Stomach smooth muscle (tissue), 2 donors: ENCODE results near the gene KCNJ13.

Source experiments
- H3K27ac ChIP-seq: one replicate; pipeline ENCODE4 v1.7.0; 2013; ENCODE audit warnings: mild to moderate bottlenecking, low read length, inconsistent platforms
- H3K27me3 ChIP-seq, 2 donors: one replicate each; pipeline ENCODE4 v1.7.0; 2013; ENCODE audit warnings: low read length in 2 of 2; ENCODE audit not compliant: insufficient read depth in 2 of 2, control insufficient read depth in 1 of 2
- H3K36me3 ChIP-seq, 2 donors: one replicate each; pipeline ENCODE4 v1.7.0; 2013; ENCODE audit warnings: low read length in 2 of 2; ENCODE audit not compliant: control insufficient read depth in 2 of 2, insufficient read depth in 2 of 2
- H3K4me1 ChIP-seq: one replicate; pipeline ENCODE4 v1.7.0; 2013; ENCODE audit warnings: low read length; ENCODE audit not compliant: control insufficient read depth, insufficient read depth
- H3K4me3 ChIP-seq, 2 donors: one replicate each; pipeline ENCODE4 v1.7.0; 2013; ENCODE audit warnings: low read length in 2 of 2
- H3K9ac ChIP-seq, 2 donors: one replicate each; pipeline ENCODE4 v1.7.0; 2013; ENCODE audit warnings: low read length in 2 of 2, mild to moderate bottlenecking in 1 of 2
- H3K9me3 ChIP-seq, 2 donors: one replicate each; pipeline ENCODE4 v1.7.0; 2013; ENCODE audit warnings: low read length in 2 of 2; ENCODE audit not compliant: control insufficient read depth in 2 of 2
- donor health status: healthy.
- donor health status: Pancreatic carcinoma.

KCNJ13 gene

DNA sequence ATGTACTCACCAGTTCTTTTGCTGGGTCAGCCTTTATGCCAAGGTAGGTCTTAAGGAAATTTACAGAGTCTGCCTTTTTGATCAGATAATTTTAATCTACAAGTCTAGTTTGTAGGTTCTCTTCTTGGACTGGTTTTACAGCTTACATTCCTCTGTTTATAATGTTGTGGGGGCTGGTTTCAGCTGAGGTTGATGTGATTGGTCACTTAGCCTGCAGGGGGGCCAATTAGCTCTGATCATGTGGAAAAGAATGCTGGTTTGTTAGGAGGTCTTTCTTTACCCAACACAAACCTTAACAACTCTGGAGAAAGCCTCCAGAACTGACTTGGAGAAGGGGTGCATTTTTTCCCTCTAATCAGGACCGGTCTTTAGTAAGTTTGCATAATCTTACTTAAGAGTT lies at the start of gene KCNJ13:
Gene KCNJ13 (minus strand): TSS at position 131 of the 400 bp plus-strand sequence. CDS start 5,203 bp downstream, outside the sequence.
- Histone ChIP-seq H3K9ac (no peak within 1 kb of the TSS), H3K4me3 (no peak within 1 kb of the TSS), H3K9me3 (no peaks in the 10 kb centered on the region), H3K27ac (no peak within 1 kb of the TSS), H3K4me1 (peaks cover 8% of the 10 kb centered on the region), H3K27me3 (no peaks in the 10 kb centered on the region), H3K36me3 (no peaks in the 10 kb centered on the region)

DNA sequence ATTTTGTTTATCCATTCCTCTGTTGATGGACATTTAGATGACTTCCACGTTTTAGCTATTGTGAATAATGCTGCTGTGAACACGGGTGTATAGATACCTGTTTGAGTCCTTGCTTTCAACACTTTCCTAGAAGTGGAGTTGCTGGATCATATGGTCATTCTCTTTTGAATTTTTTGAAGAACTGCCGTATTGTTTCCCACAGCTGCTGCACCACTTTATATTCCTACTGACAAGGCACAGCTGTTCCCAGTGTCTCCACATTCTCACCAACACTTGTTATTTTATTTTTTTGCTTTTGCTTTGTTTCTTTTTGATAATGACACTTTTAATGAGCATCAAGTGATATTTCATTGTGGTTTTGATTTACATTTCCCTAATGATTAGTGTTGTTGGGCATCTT lies 41.4 kb upstream of the KCNJ13 start:
- Histone ChIP-seq H3K36me3 (peaks cover 20 to 32% of the 10 kb centered on the region in 2 donors), H3K27me3 (no peaks in the 10 kb centered on the region), H3K9ac (no peak overlapping the region), H3K4me1 (peaks cover 5% of the 10 kb centered on the region), H3K4me3 (no peak overlapping the region), H3K9me3 (no peaks in the 10 kb centered on the region), H3K27ac (no peak overlapping the region)

DNA sequence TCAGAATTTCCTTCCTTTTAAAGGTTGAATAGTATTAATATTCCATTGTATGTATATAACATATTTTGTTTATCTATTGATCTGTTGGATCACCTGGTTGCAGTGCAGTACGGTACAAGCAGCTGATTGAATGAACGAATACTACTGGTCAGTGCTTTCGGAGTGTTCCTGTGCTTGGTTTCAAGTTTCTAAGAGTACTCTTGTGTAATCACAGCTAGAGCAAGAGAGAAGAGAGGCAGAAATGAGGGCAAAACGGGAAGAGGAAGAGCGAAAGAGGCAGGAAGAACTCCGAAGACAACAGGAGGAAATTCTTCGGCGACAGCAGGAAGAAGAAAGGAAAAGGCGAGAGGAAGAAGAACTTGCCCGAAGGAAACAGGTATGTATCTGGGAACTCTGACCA lies 40.3 kb upstream of the KCNJ13 start:
- peaks cover 5% of the 10 kb centered on the region for H3K4me1 ChIP-seq
- no peaks in the 10 kb centered on the region for H3K27me3 ChIP-seq
- no peak overlapping the region for H3K27ac ChIP-seq
- no peak overlapping the region for H3K4me3 ChIP-seq
- no peak overlapping the region for H3K9ac ChIP-seq
- H3K36me3 ChIP-seq, result peaks cover 19 to 39% of the 10 kb centered on the region in 2 donors
- H3K9me3 ChIP-seq, result no peaks in the 10 kb centered on the region

DNA sequence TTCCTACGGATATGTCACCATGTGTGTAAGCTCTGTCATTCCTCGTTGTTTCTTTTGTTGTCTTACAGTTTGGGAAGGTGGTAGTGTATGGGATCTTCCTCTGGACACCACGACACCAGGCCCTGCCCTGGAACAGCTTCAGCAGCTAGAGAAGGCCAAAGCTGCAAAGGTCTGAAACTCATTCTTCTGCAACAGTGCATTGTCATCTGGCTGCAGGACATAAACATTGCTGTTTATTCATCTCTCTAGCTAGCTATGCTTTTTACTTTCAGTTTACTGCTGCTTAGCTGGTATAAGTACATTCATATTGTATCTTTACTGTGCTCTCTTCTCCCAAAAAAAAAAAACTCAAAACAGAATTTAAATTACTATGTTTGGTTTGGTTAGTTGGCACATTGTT lies 39.2 kb upstream of the KCNJ13 start:
- no peak overlapping the region for H3K9ac ChIP-seq
- no peak overlapping the region for H3K27ac ChIP-seq
- peaks cover 21 to 41% of the 10 kb centered on the region in 2 donors for H3K36me3 ChIP-seq
- no peak overlapping the region for H3K4me3 ChIP-seq
- H3K4me1 ChIP-seq, result peaks cover 5% of the 10 kb centered on the region
- H3K27me3 ChIP-seq, result no peaks in the 10 kb centered on the region
- no peaks in the 10 kb centered on the region for H3K9me3 ChIP-seq

DNA sequence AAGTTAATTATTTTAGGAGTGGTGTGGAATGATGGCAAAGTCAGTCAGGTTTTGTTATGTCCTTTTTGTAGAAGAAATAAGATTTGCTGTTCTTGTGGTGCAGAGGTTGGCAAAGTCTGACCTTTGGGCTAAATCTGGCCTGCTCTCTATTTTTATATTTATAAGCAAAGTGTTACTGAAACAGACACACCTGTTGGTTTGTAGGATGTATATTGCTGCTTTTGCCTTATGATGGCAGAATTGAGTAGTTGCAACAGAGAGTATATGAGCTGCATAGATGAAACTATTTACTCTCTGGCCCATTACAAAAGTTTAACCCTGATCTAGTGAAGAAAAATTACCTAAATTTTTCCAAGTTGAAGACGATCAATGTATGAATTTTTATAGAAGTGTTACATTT lies 34.1 kb upstream of the KCNJ13 start:
- H3K36me3 ChIP-seq, result peaks cover 34 to 45% of the 10 kb centered on the region in 2 donors
- H3K27ac ChIP-seq, result no peak overlapping the region
- peaks cover 5% of the 10 kb centered on the region for H3K4me1 ChIP-seq

DNA sequence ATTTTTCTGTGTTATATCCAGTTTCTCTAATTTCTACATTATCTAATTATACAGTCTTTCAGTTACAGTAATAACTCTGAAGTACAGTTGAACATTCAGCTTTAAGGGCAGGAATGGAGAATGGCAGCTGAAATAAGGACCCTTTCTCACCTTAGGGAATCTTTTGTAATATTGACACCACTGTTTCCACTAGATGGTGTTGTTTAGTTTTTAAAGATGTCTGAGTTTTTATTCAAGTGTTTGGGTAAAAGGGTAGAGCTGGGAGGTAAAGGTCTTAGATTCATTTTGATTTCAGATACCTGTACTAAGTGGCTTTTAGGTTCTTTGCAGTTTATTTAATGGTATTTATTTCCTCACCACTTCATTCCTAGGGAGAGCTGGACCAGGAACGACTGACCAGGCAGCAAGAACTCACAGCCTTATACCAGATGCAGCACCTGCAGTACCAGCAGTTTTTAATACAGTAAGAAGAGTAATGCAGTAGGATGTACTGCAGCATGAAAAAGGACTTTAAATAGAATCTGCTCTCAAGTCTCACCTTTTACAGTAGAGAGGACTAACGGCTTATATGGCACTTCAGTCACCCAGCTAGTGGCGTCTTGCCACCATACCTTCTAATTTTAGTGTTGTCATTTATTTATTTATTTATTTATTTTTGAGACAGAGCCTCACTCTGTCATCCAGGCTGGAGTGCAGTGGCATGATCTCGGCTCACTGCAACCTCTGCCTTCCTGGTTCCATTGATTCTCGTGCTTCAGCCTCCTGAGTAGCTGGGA lies 33.2 kb upstream of the KCNJ13 start:
- no peaks in the 10 kb centered on the region for H3K9me3 ChIP-seq
- peaks cover 34 to 45% of the 10 kb centered on the region in 2 donors for H3K36me3 ChIP-seq
- H3K27me3 ChIP-seq, result no peaks in the 10 kb centered on the region
- no peaks in the 10 kb centered on the region for H3K4me1 ChIP-seq
- H3K4me3 ChIP-seq, result no peak overlapping the region
- H3K27ac ChIP-seq, result no peak overlapping the region
- H3K9ac ChIP-seq, result no peak overlapping the region

More for the DNA sequence above, 34.1 kb upstream of the KCNJ13 start:
- Histone ChIP-seq H3K4me3 (no peak overlapping the region), H3K27me3 (no peaks in the 10 kb centered on the region), H3K9me3 (no peaks in the 10 kb centered on the region), H3K9ac (no peak overlapping the region)

DNA sequence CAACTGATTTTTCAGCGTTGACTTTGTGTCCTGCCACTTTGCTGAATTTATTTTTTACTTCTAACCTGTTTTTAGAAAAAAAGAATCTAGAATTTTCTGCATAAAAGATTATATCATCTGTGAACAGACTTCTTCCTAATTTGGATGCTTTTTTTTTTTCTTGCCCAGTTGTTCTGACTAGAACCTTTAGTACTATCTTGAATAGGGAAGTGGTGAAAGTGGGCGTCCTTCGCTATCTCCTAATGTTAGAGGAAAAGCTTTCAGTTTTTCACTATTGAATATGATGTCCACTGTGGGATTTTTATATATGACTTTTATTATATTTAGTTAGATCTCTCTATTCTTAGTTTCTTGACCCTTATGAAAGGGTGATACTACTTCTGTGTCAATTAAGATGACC lies 25.7 kb upstream of the KCNJ13 start:
- H3K36me3 ChIP-seq, result peaks cover 9 to 13% of the 10 kb centered on the region in 2 donors
- peaks cover 0 to 4% of the 10 kb centered on the region in 2 donors for H3K9me3 ChIP-seq
- no peaks in the 10 kb centered on the region for H3K27me3 ChIP-seq
- no peak overlapping the region for H3K9ac ChIP-seq
- no peaks in the 10 kb centered on the region for H3K4me1 ChIP-seq
- no peak overlapping the region for H3K27ac ChIP-seq
- no peak overlapping the region for H3K4me3 ChIP-seq

DNA sequence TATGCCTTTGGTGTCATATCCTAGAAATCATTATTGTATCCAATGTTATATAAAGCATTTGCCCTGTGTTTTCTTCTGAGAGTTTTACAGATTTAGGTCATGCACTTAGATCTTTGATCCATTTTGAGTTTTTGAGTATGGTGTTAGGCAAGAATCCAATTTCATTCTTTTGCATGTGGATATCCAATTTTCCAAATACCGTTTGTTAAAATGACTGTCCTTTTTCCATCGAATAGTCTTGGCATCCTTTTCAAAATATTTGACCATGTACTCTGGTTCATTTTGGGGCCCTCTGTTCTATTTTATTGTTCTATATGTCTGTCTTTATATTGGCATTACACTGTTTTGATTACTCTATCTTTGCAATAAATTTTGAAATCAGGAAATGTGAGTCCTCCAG lies 23.8 kb upstream of the KCNJ13 start:
- Histone ChIP-seq H3K4me3 (no peak overlapping the region), H3K9me3 (peaks cover 0 to 4% of the 10 kb centered on the region in 2 donors), H3K9ac (no peak overlapping the region), H3K27me3 (no peaks in the 10 kb centered on the region), H3K27ac (no peak overlapping the region), H3K4me1 (no peaks in the 10 kb centered on the region), H3K36me3 (peaks cover 8 to 17% of the 10 kb centered on the region in 2 donors)

DNA sequence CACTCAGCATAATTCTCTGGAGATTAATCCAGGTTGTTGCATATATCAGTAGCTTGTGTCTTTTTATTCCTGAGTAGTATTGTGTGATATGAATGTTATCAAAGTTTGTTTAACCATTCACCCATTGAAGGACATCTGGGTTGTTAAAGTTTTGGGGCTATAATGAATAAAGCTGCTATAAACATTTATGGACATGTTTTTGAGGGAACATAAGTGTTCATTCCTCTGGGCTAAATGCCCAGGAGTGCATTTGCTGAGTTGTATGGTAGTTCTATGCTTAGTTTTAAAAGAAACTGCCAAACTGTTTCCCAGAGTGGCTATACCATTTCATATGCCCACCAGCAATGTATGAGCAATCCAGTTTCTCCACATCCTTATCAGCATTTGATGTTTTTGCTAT lies 21.8 kb upstream of the KCNJ13 start:
- H3K9me3 ChIP-seq, result peaks cover 0 to 4% of the 10 kb centered on the region in 2 donors
- H3K36me3 ChIP-seq, result peaks cover 18 to 26% of the 10 kb centered on the region in 2 donors
- H3K4me3 ChIP-seq, result no peak overlapping the region
- H3K27me3 ChIP-seq, result no peaks in the 10 kb centered on the region
- no peaks in the 10 kb centered on the region for H3K4me1 ChIP-seq
- peak overlapping the region; percentile 42 for H3K27ac ChIP-seq
- H3K9ac ChIP-seq, result no peak overlapping the region

DNA sequence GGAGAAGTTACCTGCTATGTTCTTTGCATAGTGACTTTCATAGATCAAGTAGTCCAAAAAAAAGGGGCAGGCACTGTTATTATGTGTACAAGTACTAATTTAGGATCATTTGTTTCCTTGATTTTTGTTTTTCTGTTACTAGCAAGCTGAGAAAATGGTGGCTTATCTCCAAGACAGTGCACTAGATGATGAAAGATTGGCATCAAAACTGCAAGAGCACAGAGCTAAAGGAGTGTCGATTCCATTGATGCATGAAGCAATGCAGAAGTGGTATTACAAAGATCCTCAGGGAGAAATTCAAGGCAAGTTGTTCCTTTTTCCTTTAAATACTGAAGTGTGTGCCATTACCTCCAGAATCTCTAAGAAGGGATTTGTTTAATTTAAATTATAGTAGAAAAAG lies 19.6 kb upstream of the KCNJ13 start:
- no peaks in the 10 kb centered on the region for H3K27me3 ChIP-seq
- no peaks in the 10 kb centered on the region for H3K4me1 ChIP-seq
- no peaks in the 10 kb centered on the region for H3K9me3 ChIP-seq
- H3K4me3 ChIP-seq, result no peak overlapping the region
- H3K27ac ChIP-seq, result no peak overlapping the region
- peaks cover 35 to 39% of the 10 kb centered on the region in 2 donors for H3K36me3 ChIP-seq
- H3K9ac ChIP-seq, result no peak overlapping the region

DNA sequence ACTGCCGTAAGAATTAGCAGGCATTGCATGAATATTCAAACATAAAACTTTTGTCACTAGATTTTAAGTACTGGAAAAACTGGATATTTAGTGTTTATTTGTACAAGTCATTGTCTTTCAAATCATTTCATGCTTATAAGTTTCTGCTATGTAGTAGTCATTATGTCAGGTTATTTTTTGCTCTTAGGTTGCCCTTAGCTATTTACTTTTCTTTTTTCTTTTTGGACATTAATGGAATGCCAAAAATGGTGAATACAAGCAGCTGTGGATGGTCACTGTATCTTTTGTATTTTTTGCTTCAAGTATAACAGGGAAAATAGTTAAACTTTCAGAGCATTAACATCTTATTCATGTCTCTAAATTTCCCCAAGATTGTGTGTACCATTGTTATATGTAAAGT lies 18.6 kb upstream of the KCNJ13 start:
- no peak overlapping the region for H3K27ac ChIP-seq
- peaks cover 38 to 44% of the 10 kb centered on the region in 2 donors for H3K36me3 ChIP-seq
- H3K4me1 ChIP-seq, result no peaks in the 10 kb centered on the region
- no peaks in the 10 kb centered on the region for H3K9me3 ChIP-seq
- H3K27me3 ChIP-seq, result no peaks in the 10 kb centered on the region
- H3K9ac ChIP-seq, result no peak overlapping the region
- H3K4me3 ChIP-seq, result no peak overlapping the region
